CD4-positive, alpha-beta T cell treated with Interleukin-15 for 4 hours (primary cell): ENCODE measurements around the gene HSD17B2.
"Not testable (repeated sequence)": the region's sequence is repeated elsewhere in the genome, so short reads cannot be mapped to it uniquely, and the experiment has no call there.

ENCODE experiments used
- DNase-seq: peaks from one replicate; pipeline ENCODE4 v3.0.0-alpha.2; 2020; ENCODE audit warnings: low spot score

The HSD17B2 gene

DNA sequence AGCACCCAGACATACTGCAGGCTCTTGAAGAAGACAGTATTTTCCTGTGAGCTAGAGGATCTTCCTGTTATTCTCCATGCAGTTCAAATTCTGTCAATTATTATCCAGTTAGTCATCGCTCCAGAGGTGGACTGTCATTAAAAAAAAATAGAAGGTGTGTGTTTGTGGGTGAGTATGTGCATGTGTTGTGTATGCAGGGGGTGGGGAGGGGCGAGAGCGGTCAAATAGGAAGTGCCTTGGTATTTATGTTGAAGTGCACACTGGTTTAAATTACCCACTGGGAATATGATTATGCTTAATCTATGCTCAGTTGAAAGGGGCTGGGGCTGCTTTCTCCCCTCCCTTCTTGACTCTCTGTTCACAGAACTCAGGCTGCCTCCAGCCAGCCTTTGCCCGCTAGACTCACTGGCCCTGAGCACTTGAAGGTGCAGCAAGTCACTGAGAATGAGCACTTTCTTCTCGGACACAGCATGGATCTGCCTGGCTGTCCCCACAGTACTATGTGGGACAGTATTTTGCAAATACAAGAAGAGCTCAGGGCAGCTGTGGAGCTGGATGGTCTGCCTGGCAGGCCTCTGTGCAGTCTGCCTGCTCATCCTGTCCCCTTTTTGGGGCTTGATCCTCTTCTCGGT lies at the start of gene HSD17B2:
Gene HSD17B2 (plus strand): TSS at position 273 of the 632 bp plus-strand sequence. CDS start 172 bp downstream, at position 445.
- DNase-seq = no peak

GRCh38 chr16:81987121-81987520 lies 47.9 kb upstream of the HSD17B2 start:
- DNase-seq = no peak

DNA sequence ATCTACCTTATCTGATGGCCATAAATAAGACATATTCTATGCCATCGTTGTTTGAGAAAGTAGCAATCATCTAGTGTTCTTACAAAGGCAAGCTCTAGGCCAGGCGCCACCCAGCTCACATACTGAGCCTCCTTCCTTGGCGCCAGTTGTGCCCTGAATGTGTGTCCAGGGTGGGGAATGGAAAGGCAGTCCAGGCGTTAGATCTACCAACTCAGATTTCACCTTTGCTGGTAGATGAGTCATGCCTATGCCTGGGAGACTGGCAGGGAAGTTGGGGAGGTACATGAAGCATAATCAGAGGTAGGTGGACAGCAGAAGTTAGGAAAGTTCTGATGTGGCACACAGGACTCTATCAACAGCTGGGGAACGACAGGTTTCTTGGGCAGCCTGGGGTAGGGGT lies 47.3 kb upstream of the HSD17B2 start:
- DNase-seq = no peak

- DNase-seq = no peak
Measured at GRCh38 chr16:81992859-81993258, 42.2 kb upstream of the HSD17B2 start.

DNA sequence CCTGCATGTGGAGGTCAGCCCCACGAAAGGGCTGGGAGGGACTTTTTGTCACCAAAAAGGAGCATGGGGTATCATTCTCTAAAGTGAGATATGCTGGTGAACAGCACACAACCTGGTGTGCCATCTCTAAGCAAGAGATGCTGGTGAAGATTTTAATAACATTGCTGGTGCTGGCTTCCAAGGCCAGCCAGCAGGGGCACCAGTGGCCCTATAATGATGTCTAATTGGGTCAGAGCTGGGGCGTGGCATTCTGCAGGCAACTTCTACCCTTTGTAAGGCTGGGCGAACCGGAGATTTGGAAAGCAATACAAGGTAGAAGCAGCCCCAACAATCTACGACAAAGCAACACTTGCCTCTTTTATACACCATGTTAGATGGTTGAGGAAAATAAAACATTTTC lies 40.6 kb upstream of the HSD17B2 start:
- DNase-seq = no peak

DNA sequence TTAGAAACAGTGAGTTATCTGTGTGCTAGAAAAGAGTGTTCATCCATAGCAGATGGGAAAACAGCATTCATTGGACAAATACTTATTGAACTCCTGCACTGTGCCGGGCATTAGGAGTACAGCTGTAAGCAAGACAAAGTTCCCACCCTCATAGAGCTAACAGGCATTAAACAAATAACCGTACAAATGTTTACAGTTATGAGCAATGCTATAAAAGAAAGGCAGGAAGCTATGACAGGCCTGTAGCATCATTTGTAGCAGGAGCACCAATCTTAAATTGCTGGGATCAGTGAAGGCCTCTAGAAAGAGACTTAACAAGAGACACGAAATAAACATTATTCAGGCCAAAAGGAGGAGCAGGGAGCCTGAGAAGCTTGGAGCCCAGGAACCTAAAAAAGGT lies 39.4 kb upstream of the HSD17B2 start:
- DNase-seq = no peak

- DNase-seq = no peak
Measured at GRCh38 chr16:81996664-81997509, 38.2 kb upstream of the HSD17B2 start.

DNA sequence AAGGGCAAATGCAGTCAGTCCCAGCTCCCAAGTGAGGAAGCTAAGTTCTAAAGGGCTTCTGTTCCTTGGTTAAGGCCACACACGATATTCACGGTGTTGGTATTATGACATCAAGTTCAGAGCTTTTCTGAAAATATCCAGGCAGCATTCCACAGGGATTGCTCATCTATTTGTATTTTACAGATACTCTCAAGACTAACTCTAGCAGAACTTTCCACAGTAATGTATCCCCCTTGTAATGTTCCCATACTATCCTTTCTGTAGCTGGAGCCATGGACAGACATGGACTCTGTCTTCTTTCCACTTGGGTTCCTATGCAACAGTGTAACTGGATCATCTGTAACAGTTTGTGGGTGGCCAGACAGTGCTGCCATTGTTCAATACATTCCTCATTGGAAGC lies 37.3 kb upstream of the HSD17B2 start:
- DNase-seq = no peak

- DNase-seq = no peak
Measured at GRCh38 chr16:82002831-82003230, 32.2 kb upstream of the HSD17B2 start.

DNA sequence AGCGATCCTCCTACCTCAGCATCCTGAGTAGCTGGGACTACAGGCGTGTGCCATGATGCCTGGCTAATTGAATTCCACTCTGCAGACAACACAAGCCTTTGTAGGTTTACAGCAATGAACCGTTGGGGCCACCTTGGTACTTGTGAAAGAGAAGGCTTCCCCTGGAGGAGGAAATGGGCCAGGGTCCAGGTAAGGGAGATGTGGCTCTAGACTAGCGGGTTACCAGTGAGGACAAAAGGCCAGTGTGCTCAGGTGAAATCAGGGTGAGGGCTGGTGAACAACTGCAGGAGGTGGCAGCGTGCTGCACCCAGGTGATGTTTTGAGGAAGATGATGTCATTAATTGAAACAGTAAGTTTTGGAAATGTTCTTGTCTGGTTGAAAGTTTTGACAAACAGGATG lies 30.5 kb upstream of the HSD17B2 start:
- no peak for DNase-seq

DNA sequence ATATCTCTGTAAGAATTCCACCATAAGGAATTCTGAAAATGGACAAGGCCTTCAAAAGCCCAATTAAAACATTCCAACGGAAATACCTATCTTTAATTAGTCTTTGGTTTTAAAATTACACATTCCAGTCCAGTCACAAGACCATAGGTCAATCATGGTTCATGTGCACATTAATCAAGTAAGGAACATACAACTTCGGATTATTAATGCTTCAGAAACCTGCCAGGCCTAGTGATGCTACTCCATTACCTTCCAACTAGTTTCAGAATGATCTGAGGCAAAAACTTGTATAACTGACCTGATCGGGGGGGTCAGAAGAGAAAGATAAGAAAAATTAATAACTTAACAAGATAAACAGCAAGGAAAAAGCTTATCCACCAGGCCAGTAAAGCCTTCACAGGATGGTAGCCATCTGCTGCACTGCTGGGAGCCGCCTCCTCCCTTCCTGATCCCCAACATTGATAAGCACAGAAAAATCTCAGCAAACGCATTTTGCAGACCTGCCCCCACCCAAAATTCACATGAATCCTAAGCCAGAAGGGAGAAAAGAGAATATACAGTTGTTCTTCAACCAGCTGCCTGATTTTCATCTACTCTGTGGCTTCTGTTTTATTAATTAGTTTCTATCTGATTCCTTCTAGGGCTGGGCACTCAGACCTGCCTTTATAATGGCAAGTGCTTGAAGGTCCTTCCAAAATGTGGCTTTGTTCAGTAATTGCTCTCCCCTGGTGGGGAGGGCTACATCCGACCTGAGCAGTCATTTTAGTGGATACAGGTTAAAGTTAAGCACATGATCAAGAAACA lies 29.8 kb upstream of the HSD17B2 start:
- no peak for DNase-seq

DNA sequence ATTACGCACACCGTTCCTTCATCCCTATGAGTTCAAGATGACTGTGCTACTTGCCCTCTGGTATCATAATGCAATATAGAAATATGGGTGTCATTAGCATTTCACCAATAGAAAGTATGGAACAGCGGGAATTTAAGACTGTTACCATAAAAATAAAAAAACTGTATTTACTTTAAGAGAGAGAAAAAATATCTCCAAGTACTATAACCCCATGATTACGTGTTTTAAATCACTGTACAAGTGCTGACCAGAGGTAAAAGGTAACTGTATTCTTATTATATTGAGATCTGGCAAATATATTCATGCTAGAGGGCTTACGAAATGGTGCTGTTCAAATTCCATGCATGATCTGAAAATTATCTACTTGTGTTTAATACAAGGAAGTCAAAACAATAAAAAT lies 29.0 kb upstream of the HSD17B2 start:
- no peak for DNase-seq

DNA sequence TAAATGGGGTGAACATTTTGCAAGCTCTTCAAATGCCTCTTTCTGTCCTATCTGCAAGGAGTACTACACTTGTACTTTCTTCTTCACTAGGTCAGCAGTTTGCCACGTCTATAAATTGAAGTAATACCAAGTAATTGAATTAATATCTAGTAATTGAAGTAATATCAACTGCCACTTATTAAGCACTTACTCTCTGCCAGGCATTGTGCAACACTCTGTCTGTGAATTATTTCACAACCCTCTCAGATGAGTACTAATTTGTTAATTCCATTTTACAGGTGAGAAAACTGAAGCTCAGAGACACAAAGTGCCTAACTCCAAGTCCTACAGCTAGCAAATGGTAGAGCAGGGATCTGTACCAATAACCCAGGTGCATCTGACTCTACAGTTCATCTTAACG lies 27.9 kb upstream of the HSD17B2 start:
- DNase-seq = no peak

DNA sequence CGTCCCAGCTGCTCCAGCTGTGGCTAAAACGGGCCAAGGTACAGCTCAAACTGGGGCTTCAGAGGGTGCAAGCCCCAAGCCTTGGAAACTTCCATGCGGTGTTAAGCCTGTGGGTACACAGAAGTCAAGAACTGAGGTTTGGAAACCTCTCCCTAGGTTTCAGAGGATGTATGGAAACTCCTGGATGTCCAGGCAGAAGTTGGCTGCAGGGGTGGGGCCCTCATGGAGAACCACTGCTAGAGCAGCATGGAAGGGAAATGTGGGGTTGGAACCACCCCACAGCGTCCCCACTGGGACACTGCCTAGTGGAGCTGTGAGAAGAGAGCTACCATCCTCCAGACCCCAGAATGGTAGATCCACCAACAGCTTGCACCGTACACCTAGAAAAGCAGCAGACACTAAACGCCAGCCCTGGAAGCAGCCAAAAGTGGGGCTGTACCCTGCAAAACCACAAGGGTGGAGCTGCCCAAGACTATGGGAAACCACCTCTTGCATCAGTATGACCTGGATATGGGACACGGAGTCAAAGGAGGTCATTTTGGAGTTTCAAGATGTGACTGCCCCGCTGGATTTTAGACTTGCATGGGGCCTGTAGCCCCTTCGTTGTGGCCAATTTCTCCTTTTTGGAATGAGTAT lies 26.0 kb upstream of the HSD17B2 start:
- no peak for DNase-seq

DNA sequence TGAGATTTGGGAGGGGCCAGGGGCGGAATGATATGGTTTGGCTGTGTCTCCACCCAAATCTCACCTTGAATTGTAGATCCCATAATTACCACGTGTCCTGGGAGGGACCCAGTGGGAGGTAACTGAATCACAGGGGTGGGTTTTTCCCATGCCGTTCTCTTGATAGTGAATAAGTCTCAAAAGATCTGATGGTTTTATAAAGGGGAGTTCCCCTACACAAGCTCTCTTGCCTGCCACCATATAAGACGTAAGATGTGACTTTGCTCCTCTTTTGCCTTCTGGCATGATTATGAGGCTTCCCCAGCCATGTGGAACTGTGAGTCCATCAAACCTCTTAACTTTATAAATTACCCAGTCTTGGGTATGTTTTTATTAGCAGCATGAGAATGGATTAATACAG lies 25.3 kb upstream of the HSD17B2 start:
- DNase-seq = not testable (repeated sequence)

DNA sequence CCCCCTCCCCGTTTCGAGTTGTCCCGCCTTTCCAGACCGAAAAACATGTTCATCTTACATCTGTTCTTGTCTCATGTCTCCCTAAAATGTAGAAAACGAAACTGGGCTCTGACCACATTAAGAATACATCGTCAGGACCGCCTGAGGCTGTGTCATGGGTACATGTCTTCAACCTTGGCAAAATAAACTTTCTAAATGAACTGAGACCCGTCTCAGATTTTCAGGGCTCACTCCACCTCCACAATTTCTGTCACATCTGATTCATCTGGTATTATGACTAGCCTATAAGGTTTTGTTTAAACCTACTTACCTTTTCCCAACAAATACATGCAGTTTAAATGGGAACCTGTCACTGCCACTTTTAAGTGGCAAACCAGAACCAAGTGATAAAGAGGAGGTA lies 24.4 kb upstream of the HSD17B2 start:
- no peak for DNase-seq

DNA sequence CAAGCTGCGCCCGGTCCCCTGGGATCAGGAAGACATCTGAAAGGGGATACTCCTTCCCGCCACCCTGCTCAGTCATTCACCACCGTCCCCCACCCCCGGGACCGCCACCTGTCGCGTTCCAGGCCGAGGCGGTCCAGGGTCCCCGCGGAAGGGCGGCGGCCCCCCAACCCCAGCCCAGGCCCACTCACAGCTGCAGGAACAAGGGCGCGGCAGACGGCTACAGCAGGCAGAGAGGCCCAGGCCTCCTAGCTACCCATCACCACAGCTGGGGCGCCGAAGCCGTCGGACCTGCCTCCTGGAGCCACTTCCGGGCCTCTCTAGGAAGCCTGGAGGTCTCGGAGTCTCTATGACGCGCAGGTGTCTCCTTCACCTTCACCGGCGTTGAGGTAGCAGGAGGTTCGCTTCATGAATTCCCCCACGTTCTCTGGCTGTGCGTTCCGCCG lies 23.8 kb upstream of the HSD17B2 start, which contains the start of gene SDR42E1:
Gene SDR42E1 (minus strand): TSS at position 272 of the 443 bp plus-strand sequence. CDS start 10,612 bp downstream, outside the sequence.
- DNase-seq = peak; percentile 70

DNA sequence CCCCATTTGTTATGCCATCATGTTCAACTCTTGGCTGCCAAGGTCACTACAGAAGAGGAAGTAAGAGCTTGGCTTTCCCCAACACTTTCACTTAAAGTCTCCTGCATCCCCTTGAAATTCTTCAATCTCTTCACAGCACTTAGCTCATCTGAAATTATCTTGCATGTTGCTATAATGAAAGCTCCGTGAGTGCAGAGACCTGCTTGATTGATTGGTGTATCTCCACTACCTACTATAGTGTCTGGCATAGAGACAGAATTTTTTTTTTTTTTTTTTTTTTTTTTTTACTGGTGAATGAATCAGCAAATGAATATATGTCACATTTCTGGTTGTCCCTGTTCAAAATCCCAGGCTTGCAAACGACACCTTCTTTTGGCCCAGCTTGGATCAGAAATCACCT lies 21.9 kb upstream of the HSD17B2 start:
- DNase-seq = no peak

GRCh38 chr16:82016263-82016662 lies 18.8 kb upstream of the HSD17B2 start:
- no peak for DNase-seq

DNA sequence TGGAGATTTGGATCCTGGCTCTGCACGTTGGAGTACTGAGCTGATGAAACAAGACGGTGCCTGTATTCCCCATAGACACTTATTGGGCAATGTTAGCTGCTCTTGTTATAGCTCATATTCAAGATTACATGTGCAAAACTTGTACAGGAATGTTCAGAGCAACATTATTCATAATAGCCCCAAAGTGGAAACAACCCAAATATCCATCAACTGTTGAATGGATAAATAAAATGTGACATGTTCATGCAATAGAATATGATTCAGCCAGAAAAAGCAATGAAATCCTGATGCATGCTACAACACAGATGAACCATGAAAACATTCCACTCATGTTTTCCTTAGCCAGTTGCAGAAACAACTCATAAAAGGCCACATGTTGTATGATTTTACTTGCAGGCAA lies 18.1 kb upstream of the HSD17B2 start:
- DNase-seq = no peak

- no peak for DNase-seq
Measured at GRCh38 chr16:82017911-82018568, 17.0 kb upstream of the HSD17B2 start.

DNA sequence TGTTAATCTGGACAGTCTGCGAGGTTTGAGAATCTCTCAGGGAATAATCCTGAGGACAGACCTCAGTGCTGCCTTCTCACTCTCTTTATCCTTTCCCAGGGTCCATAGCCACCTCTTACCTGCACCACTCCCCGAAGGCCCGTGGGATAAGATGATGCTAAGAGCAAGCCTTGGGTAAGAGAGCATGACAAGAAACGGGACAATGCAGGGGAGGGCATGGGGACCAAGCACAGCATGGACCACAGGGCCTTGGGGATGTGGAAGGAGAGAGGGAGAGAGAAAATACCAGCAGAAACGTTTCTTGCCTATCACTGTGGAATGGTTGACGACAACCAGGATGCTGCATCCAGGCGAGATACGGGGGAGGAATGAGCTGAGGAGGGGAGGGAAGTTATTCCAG lies 15.5 kb upstream of the HSD17B2 start:
- DNase-seq = no peak
